HepG2 (cell line): ENCODE results near the gene DLG4. TPM values are rescaled to one million over a fixed set of nuclear protein-coding genes. Genes with fewer than 3 reads are reported as not detected.

ENCODE experiments used
- CCAR2 ChIP-seq: fragments of 200-400 bp; formaldehyde crosslinking; optimal IDR thresholded peaks from 2 replicates; pipeline ENCODE3; 2018; ENCODE audit warnings: low read depth, mild to moderate bottlenecking, low read length, moderate library complexity
- MYC ChIP-seq: sonication (generic); formaldehyde crosslinking; IDR thresholded peaks from 2 replicates; pipeline ENCODE4 v1.9.0; 2021; ENCODE audit warnings: missing genetic modification reagents, borderline replicate concordance
- NBN ChIP-seq: fragments of 450-650 bp; conservative IDR thresholded peaks from 2 replicates; pipeline ENCODE4 v1.6.1; 2017
- SMARCC2 ChIP-seq: fragments of 450-650 bp; IDR thresholded peaks from 2 replicates; pipeline ENCODE4 v1.6.1; 2017; ENCODE audit warnings: antibody characterized with exemption, mild to moderate bottlenecking
- ZNF331 ChIP-seq: sonication (generic); formaldehyde crosslinking; IDR thresholded peaks from 2 replicates; pipeline ENCODE4 v1.4.0; 2020; ENCODE audit warnings: missing genetic modification reagents
- ZNF598 ChIP-seq: sonication (generic); formaldehyde crosslinking; IDR thresholded peaks from 2 replicates; pipeline ENCODE4 v1.5.1; 2020; ENCODE audit warnings: mild to moderate bottlenecking, missing genetic modification reagents, borderline replicate concordance
- polyA plus RNA-seq, 8 experiments: library from polyadenylated mRNA; depleted of rRNA in 3 of 8; stranded (reverse) in 7 of 8; unstranded in 1 of 8; fragments of >200 nt; fragmentation: Illumina TruSeq in 4 of 8; extraction: Trizol in 4 of 8; gene quantifications; 2 replicates each; pipeline versions ENCODE4 v1.2.1 to v1.2.3, GENCODE V29; 2011 to 2016; ENCODE audit warnings: low read depth in 4 of 8, missing spikeins in 1 of 8, mixed read lengths in 1 of 8; ENCODE audit not compliant: insufficient read depth in 1 of 8
- total RNA-seq, 5 experiments: library from RNA; depleted of rRNA; stranded (reverse); fragments of >200 nt; fragmentation: Illumina TruSeq; extraction: Trizol; gene quantifications; 2 replicates each; pipeline ENCODE4 v1.2.3, GENCODE V29; 2016; ENCODE audit warnings: low read depth in 1 of 5
- TF ChIP-seq, protein P1 (sequence below): sonication (generic); formaldehyde crosslinking; IDR thresholded peaks from 2 replicates; pipeline ENCODE4 v1.4.0; 2020; ENCODE audit warnings: missing genetic modification reagents
- TF ChIP-seq, protein P2 (sequence below): IDR thresholded peaks from 2 replicates; pipeline ENCODE4 v1.6.1; 2016; ENCODE audit warnings: low read depth, control low read depth
- TF ChIP-seq, protein P3 (sequence below): sonication (generic); formaldehyde crosslinking; IDR thresholded peaks from 2 replicates; pipeline ENCODE4 v1.4.0; 2020; ENCODE audit warnings: missing genetic modification reagents, borderline replicate concordance
- TF ChIP-seq, protein P4 (sequence below): sonication (generic); formaldehyde crosslinking; IDR thresholded peaks from 2 replicates; pipeline ENCODE4 v1.4.0; 2020; ENCODE audit warnings: missing genetic modification reagents
- TF ChIP-seq, protein P5 (sequence below): sonication (generic); formaldehyde crosslinking; IDR thresholded peaks from 2 replicates; pipeline ENCODE4 v1.4.0; 2020; ENCODE audit warnings: missing genetic modification reagents

DLG4 gene
- total and polyA plus RNA-seq, 2 of the 13 experiments (the other 11 are each of a cell fraction or from before 2014, with no cell fraction given) = 0.71 to 4.3 TPM

DNA sequence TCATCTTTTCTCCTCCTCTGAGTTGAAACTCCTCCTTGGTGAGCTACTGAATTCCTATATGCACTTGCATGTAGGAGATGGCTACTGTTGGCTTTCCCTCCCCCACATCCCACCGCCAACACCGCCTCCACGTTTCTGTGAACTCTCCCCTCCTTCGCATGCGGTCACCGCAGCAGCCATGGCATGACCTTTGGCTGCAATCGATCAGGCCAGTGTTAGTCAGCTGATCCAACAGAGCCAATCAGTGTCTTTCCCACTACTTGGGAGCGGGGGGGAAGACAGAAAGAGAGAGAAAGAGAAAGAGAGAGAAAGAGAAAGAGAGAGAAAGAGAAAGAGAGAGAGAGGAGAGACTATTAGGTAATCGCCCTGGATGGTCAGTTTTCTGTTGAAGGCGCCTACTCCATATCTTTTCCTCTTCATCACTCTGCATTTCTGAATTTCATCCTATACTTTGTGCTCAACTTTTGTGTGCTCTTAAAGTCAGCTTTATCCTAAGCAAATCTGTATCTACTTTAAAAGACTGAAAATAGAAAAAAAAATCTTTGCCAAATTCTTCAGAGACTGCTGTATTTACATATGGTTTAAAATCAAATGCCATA is 63.2 kb downstream of the DLG4 start (continued):
- TF ChIP-seq, protein P1, sequence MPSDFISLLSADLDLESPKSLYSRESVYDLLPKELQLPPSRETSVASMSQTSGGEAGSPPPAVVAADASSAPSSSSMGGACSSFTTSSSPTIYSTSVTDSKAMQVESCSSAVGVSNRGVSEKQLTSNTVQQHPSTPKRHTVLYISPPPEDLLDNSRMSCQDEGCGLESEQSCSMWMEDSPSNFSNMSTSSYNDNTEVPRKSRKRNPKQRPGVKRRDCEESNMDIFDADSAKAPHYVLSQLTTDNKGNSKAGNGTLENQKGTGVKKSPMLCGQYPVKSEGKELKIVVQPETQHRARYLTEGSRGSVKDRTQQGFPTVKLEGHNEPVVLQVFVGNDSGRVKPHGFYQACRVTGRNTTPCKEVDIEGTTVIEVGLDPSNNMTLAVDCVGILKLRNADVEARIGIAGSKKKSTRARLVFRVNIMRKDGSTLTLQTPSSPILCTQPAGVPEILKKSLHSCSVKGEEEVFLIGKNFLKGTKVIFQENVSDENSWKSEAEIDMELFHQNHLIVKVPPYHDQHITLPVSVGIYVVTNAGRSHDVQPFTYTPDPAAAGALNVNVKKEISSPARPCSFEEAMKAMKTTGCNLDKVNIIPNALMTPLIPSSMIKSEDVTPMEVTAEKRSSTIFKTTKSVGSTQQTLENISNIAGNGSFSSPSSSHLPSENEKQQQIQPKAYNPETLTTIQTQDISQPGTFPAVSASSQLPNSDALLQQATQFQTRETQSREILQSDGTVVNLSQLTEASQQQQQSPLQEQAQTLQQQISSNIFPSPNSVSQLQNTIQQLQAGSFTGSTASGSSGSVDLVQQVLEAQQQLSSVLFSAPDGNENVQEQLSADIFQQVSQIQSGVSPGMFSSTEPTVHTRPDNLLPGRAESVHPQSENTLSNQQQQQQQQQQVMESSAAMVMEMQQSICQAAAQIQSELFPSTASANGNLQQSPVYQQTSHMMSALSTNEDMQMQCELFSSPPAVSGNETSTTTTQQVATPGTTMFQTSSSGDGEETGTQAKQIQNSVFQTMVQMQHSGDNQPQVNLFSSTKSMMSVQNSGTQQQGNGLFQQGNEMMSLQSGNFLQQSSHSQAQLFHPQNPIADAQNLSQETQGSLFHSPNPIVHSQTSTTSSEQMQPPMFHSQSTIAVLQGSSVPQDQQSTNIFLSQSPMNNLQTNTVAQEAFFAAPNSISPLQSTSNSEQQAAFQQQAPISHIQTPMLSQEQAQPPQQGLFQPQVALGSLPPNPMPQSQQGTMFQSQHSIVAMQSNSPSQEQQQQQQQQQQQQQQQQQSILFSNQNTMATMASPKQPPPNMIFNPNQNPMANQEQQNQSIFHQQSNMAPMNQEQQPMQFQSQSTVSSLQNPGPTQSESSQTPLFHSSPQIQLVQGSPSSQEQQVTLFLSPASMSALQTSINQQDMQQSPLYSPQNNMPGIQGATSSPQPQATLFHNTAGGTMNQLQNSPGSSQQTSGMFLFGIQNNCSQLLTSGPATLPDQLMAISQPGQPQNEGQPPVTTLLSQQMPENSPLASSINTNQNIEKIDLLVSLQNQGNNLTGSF = peak; percentile 95
- TF ChIP-seq, protein P2, sequence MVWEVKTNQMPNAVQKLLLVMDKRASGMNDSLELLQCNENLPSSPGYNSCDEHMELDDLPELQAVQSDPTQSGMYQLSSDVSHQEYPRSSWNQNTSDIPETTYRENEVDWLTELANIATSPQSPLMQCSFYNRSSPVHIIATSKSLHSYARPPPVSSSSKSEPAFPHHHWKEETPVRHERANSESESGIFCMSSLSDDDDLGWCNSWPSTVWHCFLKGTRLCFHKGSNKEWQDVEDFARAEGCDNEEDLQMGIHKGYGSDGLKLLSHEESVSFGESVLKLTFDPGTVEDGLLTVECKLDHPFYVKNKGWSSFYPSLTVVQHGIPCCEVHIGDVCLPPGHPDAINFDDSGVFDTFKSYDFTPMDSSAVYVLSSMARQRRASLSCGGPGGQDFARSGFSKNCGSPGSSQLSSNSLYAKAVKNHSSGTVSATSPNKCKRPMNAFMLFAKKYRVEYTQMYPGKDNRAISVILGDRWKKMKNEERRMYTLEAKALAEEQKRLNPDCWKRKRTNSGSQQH (CRISPR knock-in tag) = peak; percentile 88; the same call in 1 of the 2 replicates
- peak; percentile 95 for TF ChIP-seq ZNF331 (CRISPR knock-in tag)
- TF ChIP-seq MYC (CRISPR knock-in tag) = peak; percentile 96
- no peak for TF ChIP-seq SMARCC2
- TF ChIP-seq, protein P3, sequence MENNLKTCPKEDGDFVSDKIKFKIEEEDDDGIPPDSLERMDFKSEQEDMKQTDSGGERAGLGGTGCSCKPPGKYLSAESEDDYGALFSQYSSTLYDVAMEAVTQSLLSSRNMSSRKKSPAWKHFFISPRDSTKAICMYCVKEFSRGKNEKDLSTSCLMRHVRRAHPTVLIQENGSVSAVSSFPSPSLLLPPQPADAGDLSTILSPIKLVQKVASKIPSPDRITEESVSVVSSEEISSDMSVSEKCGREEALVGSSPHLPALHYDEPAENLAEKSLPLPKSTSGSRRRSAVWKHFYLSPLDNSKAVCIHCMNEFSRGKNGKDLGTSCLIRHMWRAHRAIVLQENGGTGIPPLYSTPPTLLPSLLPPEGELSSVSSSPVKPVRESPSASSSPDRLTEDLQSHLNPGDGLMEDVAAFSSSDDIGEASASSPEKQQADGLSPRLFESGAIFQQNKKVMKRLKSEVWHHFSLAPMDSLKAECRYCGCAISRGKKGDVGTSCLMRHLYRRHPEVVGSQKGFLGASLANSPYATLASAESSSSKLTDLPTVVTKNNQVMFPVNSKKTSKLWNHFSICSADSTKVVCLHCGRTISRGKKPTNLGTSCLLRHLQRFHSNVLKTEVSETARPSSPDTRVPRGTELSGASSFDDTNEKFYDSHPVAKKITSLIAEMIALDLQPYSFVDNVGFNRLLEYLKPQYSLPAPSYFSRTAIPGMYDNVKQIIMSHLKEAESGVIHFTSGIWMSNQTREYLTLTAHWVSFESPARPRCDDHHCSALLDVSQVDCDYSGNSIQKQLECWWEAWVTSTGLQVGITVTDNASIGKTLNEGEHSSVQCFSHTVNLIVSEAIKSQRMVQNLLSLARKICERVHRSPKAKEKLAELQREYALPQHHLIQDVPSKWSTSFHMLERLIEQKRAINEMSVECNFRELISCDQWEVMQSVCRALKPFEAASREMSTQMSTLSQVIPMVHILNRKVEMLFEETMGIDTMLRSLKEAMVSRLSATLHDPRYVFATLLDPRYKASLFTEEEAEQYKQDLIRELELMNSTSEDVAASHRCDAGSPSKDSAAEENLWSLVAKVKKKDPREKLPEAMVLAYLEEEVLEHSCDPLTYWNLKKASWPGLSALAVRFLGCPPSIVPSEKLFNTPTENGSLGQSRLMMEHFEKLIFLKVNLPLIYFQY (CRISPR knock-in tag) = no peak
- peak; percentile 39; the same call in 1 of the 2 replicates for TF ChIP-seq ZNF598 (CRISPR knock-in tag)
- TF ChIP-seq, protein P4, sequence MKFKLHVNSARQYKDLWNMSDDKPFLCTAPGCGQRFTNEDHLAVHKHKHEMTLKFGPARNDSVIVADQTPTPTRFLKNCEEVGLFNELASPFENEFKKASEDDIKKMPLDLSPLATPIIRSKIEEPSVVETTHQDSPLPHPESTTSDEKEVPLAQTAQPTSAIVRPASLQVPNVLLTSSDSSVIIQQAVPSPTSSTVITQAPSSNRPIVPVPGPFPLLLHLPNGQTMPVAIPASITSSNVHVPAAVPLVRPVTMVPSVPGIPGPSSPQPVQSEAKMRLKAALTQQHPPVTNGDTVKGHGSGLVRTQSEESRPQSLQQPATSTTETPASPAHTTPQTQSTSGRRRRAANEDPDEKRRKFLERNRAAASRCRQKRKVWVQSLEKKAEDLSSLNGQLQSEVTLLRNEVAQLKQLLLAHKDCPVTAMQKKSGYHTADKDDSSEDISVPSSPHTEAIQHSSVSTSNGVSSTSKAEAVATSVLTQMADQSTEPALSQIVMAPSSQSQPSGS (CRISPR knock-in tag) = peak; percentile 92
- TF ChIP-seq NBN = no peak
- no peak for TF ChIP-seq CCAR2
- TF ChIP-seq, protein P5, sequence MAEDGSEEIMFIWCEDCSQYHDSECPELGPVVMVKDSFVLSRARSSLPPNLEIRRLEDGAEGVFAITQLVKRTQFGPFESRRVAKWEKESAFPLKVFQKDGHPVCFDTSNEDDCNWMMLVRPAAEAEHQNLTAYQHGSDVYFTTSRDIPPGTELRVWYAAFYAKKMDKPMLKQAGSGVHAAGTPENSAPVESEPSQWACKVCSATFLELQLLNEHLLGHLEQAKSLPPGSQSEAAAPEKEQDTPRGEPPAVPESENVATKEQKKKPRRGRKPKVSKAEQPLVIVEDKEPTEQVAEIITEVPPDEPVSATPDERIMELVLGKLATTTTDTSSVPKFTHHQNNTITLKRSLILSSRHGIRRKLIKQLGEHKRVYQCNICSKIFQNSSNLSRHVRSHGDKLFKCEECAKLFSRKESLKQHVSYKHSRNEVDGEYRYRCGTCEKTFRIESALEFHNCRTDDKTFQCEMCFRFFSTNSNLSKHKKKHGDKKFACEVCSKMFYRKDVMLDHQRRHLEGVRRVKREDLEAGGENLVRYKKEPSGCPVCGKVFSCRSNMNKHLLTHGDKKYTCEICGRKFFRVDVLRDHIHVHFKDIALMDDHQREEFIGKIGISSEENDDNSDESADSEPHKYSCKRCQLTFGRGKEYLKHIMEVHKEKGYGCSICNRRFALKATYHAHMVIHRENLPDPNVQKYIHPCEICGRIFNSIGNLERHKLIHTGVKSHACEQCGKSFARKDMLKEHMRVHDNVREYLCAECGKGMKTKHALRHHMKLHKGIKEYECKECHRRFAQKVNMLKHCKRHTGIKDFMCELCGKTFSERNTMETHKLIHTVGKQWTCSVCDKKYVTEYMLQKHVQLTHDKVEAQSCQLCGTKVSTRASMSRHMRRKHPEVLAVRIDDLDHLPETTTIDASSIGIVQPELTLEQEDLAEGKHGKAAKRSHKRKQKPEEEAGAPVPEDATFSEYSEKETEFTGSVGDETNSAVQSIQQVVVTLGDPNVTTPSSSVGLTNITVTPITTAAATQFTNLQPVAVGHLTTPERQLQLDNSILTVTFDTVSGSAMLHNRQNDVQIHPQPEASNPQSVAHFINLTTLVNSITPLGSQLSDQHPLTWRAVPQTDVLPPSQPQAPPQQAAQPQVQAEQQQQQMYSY (CRISPR knock-in tag) = no peak
